ENCODE results near the gene SCAMP5.

SCAMP5 gene

GRCh38 chr15:74997543-74997942 lies 2.2 kb downstream of the SCAMP5 start:
- Histone ChIP-seq H3K27ac (no peak overlapping the region), H3K9me3 (ENCODE audit: low read depth, low read length) (no peaks in the 10 kb centered on the region), H3K9ac (ENCODE audit: insufficient read length) (no peak overlapping the region), H3K4me3 (no peak overlapping the region), H3K36me3 (ENCODE audit: insufficient read depth, low read length) (no peaks in the 10 kb centered on the region)
- DNase-seq (ENCODE audit: low read depth, low spot score) = no peak
- TF ChIP-seq EZH2 (IDR thresholded peaks at IDR 0.05) = no peak
- no peak for TF ChIP-seq POLR2AphosphoS5 (IDR thresholded peaks at IDR 0.05; ENCODE audit: borderline replicate concordance, low read depth, low read length)
- no peak for TF ChIP-seq FOXP2 (optimal IDR thresholded peaks at IDR 0.05; ENCODE audit: control extremely low read depth, extremely low read length, insufficient read depth)

DNA sequence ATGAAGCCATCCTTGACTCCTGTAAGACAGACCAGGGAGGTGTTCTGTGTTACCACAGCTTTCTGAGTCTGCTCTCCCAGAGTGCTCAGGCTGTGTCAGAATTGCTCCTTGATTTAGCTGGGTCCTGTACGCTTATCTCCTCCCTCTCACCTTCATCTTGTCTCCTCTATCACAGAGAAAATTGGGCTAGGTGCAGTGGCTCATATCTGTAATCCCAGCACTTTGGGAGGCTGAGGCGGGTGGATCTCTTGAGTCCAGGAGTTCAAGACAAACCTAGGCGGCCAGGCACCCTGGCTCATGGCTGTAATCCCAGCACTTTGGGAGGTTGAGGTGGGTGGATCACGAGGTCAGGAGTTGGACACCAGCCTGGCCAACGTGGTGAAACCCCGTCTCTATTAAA lies 5.9 kb downstream of the SCAMP5 start:
- no peak overlapping the region for H3K9ac ChIP-seq (ENCODE audit: insufficient read length)
- H3K9me3 ChIP-seq (ENCODE audit: low read depth, low read length) = no peaks in the 10 kb centered on the region
- TF ChIP-seq FOXP2 (optimal IDR thresholded peaks at IDR 0.05; ENCODE audit: control extremely low read depth, extremely low read length, insufficient read depth) (no peak), POLR2AphosphoS5 (IDR thresholded peaks at IDR 0.05; ENCODE audit: borderline replicate concordance, low read depth, low read length) (no peak), EZH2 (IDR thresholded peaks at IDR 0.05) (no peak)
- no peak for DNase-seq (ENCODE audit: low read depth, low spot score)
- no peaks in the 10 kb centered on the region for H3K36me3 ChIP-seq (ENCODE audit: insufficient read depth, low read length)
- no peak overlapping the region for H3K27ac ChIP-seq
- H3K4me3 ChIP-seq = no peak overlapping the region

DNA sequence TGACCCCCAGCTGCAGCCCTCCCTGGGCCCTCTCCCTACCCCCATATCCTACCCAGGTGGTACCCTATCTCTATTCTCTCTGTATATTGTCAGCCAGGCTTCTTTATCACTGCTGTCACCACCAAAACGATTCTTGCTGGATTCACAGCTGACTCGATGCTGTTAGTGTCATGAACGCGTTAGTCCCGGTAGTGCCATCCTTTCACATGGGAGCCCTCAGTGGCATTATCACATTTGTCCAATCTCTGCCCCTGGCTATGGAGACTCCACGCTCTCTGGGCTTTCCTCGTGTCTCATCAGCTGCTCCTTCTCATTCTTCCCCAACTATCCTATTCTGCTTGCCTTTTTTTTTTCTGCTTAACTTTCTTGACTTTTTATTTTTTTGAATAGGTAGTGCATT lies 7.0 kb downstream of the SCAMP5 start:
- DNase-seq (ENCODE audit: low read depth, low spot score) = no peak
- Histone ChIP-seq H3K36me3 (ENCODE audit: insufficient read depth, low read length) (no peaks in the 10 kb centered on the region), H3K9me3 (ENCODE audit: low read depth, low read length) (no peaks in the 10 kb centered on the region), H3K9ac (ENCODE audit: insufficient read length) (no peak overlapping the region), H3K4me3 (no peak overlapping the region), H3K27ac (no peak overlapping the region)
- TF ChIP-seq FOXP2 (optimal IDR thresholded peaks at IDR 0.05; ENCODE audit: control extremely low read depth, extremely low read length, insufficient read depth) (no peak), EZH2 (IDR thresholded peaks at IDR 0.05) (no peak), POLR2AphosphoS5 (IDR thresholded peaks at IDR 0.05; ENCODE audit: borderline replicate concordance, low read depth, low read length) (no peak)

DNA sequence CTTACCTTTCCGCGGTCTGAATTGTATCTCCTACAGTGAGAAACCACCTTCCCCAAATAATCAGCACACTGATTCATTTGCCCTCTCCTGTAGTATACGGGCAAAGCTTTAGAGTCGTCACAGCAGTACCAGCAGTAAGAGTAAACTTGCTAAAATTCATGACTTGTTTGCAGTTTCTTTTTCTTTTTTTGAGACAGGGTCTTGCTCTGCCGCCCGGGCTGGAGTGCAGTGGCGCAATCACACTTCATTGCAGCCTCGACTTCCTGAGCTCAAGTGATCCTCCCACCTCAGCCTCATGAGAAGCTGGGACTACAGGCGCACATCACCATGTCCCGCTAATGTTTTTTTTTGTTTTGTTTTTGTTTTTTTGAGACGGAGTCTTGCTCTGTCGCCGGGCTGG lies 11.9 kb downstream of the SCAMP5 start:
- TF ChIP-seq FOXP2 (optimal IDR thresholded peaks at IDR 0.05; ENCODE audit: control extremely low read depth, extremely low read length, insufficient read depth) = no peak
- no peak for TF ChIP-seq POLR2AphosphoS5 (IDR thresholded peaks at IDR 0.05; ENCODE audit: borderline replicate concordance, low read depth, low read length)
- no peak for TF ChIP-seq EZH2 (IDR thresholded peaks at IDR 0.05)
- Histone ChIP-seq H3K4me3 (no peak overlapping the region), H3K36me3 (ENCODE audit: insufficient read depth, low read length) (no peaks in the 10 kb centered on the region), H3K9ac (ENCODE audit: insufficient read length) (no peak overlapping the region), H3K9me3 (ENCODE audit: low read depth, low read length) (no peaks in the 10 kb centered on the region), H3K27ac (no peak overlapping the region)
- DNase-seq (ENCODE audit: low read depth, low spot score) = no peak

DNA sequence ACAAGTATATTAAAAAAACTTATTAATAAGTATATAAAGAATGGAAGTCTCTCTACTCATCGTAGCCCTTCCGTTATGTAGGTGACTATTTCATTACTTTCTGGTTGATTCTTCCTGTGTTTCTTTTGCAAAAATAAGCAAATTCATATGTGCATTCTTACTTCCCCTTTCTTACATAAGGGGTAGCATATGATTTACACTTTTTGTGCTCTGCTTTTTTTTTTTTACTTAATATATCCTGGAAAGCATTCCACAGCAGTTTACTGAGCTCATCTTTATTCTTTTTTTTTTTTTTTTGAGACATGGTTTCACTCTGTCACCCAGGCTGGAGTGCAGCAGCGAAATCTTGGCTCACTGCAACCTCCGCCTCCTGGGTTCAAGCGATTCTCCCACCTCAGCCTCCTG lies 12.9 kb downstream of the SCAMP5 start:
- TF ChIP-seq POLR2AphosphoS5 (IDR thresholded peaks at IDR 0.05; ENCODE audit: borderline replicate concordance, low read depth, low read length) (no peak), FOXP2 (optimal IDR thresholded peaks at IDR 0.05; ENCODE audit: control extremely low read depth, extremely low read length, insufficient read depth) (no peak), EZH2 (IDR thresholded peaks at IDR 0.05) (no peak)
- no peak for DNase-seq (ENCODE audit: low read depth, low spot score)
- no peak overlapping the region for H3K4me3 ChIP-seq

GRCh38 chr15:75008629-75009326 lies 13.4 kb downstream of the SCAMP5 start:
- no peak overlapping the region for H3K4me3 ChIP-seq
- no peak overlapping the region for H3K9ac ChIP-seq (ENCODE audit: insufficient read length)
- H3K36me3 ChIP-seq (ENCODE audit: insufficient read depth, low read length) = no peaks in the 10 kb centered on the region
- TF ChIP-seq FOXP2 (optimal IDR thresholded peaks at IDR 0.05; ENCODE audit: control extremely low read depth, extremely low read length, insufficient read depth) = no peak
- H3K27ac ChIP-seq = no peak overlapping the region
- no peak for DNase-seq (ENCODE audit: low read depth, low spot score)
- H3K9me3 ChIP-seq (ENCODE audit: low read depth, low read length) = no peaks in the 10 kb centered on the region

More for the DNA sequence above, 12.9 kb downstream of the SCAMP5 start:
- H3K36me3 ChIP-seq (ENCODE audit: insufficient read depth, low read length) = no peaks in the 10 kb centered on the region
- H3K9ac ChIP-seq (ENCODE audit: insufficient read length) = no peak overlapping the region
- no peaks in the 10 kb centered on the region for H3K9me3 ChIP-seq (ENCODE audit: low read depth, low read length)
- no peak overlapping the region for H3K27ac ChIP-seq

DNA sequence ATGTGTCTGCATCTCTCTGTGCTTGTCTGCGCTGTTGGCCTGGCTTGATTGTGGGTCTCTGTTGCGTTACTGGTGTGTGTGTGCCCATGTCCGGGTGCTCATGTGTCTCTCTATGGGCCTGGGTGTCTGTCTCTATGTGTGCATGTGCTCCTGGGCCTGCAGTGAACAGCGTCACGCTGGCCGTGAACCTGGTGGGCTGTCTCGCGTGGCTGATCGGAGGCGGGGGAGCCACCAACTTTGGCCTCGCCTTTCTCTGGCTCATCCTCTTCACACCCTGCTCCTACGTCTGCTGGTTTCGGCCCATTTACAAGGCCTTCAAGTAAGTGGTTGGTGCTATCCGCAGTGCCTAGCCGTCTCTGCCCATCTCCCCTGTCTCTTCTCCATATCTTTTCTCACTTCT lies 21.1 kb downstream of the SCAMP5 start:
- DNase-seq (ENCODE audit: low read depth, low spot score) = no peak
- H3K9ac ChIP-seq (ENCODE audit: insufficient read length) = no peak overlapping the region
- H3K27ac ChIP-seq = no peak overlapping the region
- no peaks in the 10 kb centered on the region for H3K36me3 ChIP-seq (ENCODE audit: insufficient read depth, low read length)
- no peaks in the 10 kb centered on the region for H3K9me3 ChIP-seq (ENCODE audit: low read depth, low read length)
- TF ChIP-seq POLR2AphosphoS5 (IDR thresholded peaks at IDR 0.05; ENCODE audit: borderline replicate concordance, low read depth, low read length) (no peak), FOXP2 (optimal IDR thresholded peaks at IDR 0.05; ENCODE audit: control extremely low read depth, extremely low read length, insufficient read depth) (no peak), EZH2 (IDR thresholded peaks at IDR 0.05) (no peak)
- H3K4me3 ChIP-seq = no peak overlapping the region

- Histone ChIP-seq H3K4me3 (no peak overlapping the region), H3K36me3 (ENCODE audit: insufficient read depth, low read length) (no peaks in the 10 kb centered on the region), H3K27ac (no peak overlapping the region), H3K9me3 (ENCODE audit: low read depth, low read length) (no peaks in the 10 kb centered on the region), H3K9ac (ENCODE audit: insufficient read length) (no peak overlapping the region)
- TF ChIP-seq POLR2AphosphoS5 (IDR thresholded peaks at IDR 0.05; ENCODE audit: borderline replicate concordance, low read depth, low read length) (no peak), FOXP2 (optimal IDR thresholded peaks at IDR 0.05; ENCODE audit: control extremely low read depth, extremely low read length, insufficient read depth) (no peak), EZH2 (IDR thresholded peaks at IDR 0.05) (no peak)
- DNase-seq (ENCODE audit: low read depth, low spot score) = no peak
Measured at GRCh38 chr15:75019916-75020315, 24.6 kb downstream of the SCAMP5 start.

- Histone ChIP-seq H3K4me3 (no peak overlapping the region), H3K27ac (no peak overlapping the region), H3K9ac (ENCODE audit: insufficient read length) (no peak overlapping the region), H3K36me3 (ENCODE audit: insufficient read depth, low read length) (no peaks in the 10 kb centered on the region), H3K9me3 (ENCODE audit: low read depth, low read length) (no peaks in the 10 kb centered on the region)
- DNase-seq (ENCODE audit: low read depth, low spot score) = no peak
- TF ChIP-seq FOXP2 (optimal IDR thresholded peaks at IDR 0.05; ENCODE audit: control extremely low read depth, extremely low read length, insufficient read depth) (no peak), POLR2AphosphoS5 (IDR thresholded peaks at IDR 0.05; ENCODE audit: borderline replicate concordance, low read depth, low read length) (no peak), EZH2 (IDR thresholded peaks at IDR 0.05) (no peak)
Measured at GRCh38 chr15:75021341-75021740, 26.0 kb downstream of the SCAMP5 start.
